DMS114 treated with DMSO at 0.1 percent for 48 hours (cell line): ENCODE measurements around the gene SCN4B.

Experiments
- DNase-seq: peaks from one replicate; lab custom pipeline; 2025; ENCODE audit not compliant: unreplicated experiment; lab: John Stamatoyannopoulos, UW

SCN4B gene

GRCh38 chr11:118132385-118133151 lies 20.1 kb downstream of the SCN4B start:
- no peak for DNase-seq

- no peak for DNase-seq
These were observed 23.0 kb downstream of the SCN4B start for GRCh38 chr11:118129471-118130172.

GRCh38 chr11:118128721-118129470 lies 23.7 kb downstream of the SCN4B start:
- DNase-seq = no peak

GRCh38 chr11:118128310-118128709 lies 24.3 kb downstream of the SCN4B start:
- no peak for DNase-seq

GRCh38 chr11:118126082-118126838 lies 26.4 kb downstream of the SCN4B start:
- no peak for DNase-seq

- no peak for DNase-seq
These were observed 27.6 kb downstream of the SCN4B start for GRCh38 chr11:118124929-118125535.

GRCh38 chr11:118120793-118121192 lies 31.8 kb downstream of the SCN4B start:
- no peak for DNase-seq

- DNase-seq = no peak
These were observed 34.6 kb downstream of the SCN4B start for GRCh38 chr11:118117790-118118601.

- no peak for DNase-seq
These were observed 37.6 kb downstream of the SCN4B start for GRCh38 chr11:118115048-118115447.

GRCh38 chr11:118114266-118114665 lies 38.4 kb downstream of the SCN4B start:
- DNase-seq = no peak

- no peak for DNase-seq
These were observed 39.8 kb downstream of the SCN4B start for GRCh38 chr11:118112711-118113430.

- DNase-seq = no peak
These were observed 40.9 kb downstream of the SCN4B start for GRCh38 chr11:118111744-118112035.

- no peak for DNase-seq
These were observed 41.4 kb downstream of the SCN4B start for GRCh38 chr11:118111019-118111743.

- DNase-seq = no peak
These were observed 43.4 kb downstream of the SCN4B start for GRCh38 chr11:118109231-118109630.

GRCh38 chr11:118108513-118108912 lies 44.1 kb downstream of the SCN4B start:
- no peak for DNase-seq

GRCh38 chr11:118106789-118107335 lies 45.8 kb downstream of the SCN4B start:
- no peak for DNase-seq

GRCh38 chr11:118105657-118106305 lies 46.8 kb downstream of the SCN4B start:
- no peak for DNase-seq

GRCh38 chr11:118104491-118104890 lies 48.1 kb downstream of the SCN4B start:
- DNase-seq = no peak
